Fibroblast of villous mesenchyme (primary cell): ENCODE measurements around the gene TMEM81. TPM values are rescaled to one million over a fixed set of nuclear protein-coding genes. Genes with fewer than 3 reads are reported as not detected.

ENCODE experiments used
- DNase-seq: peaks from one replicate; pipeline ENCODE4 v3.0.0-alpha.2; 2010; ENCODE audit warnings: low read depth
- H3K4me3 ChIP-seq: 2 replicates; pipeline ENCODE4 v1.5.1; 2011; ENCODE audit warnings: low read depth, mild to moderate bottlenecking, low read length
- CTCF ChIP-seq: IDR thresholded peaks from 2 replicates; pipeline ENCODE4 v1.5.1; 2012; ENCODE audit warnings: low read depth, mild to moderate bottlenecking, low read length; ENCODE audit not compliant: insufficient read depth
- total RNA-seq: library from RNA; depleted of rRNA; stranded (reverse); fragments of >200 nt; gene quantifications from 2 replicates; pipeline ENCODE4 v1.2.3, GENCODE V29; 2012

The TMEM81 gene
- total RNA-seq, 1 donor = 1.3 TPM

- DNase-seq = no peak
- no peak overlapping the region for H3K4me3 ChIP-seq
- no peak for TF ChIP-seq CTCF
Observed at GRCh38 chr1:205107327-205107726, 23.1 kb upstream of the TMEM81 start.

- TF ChIP-seq CTCF = no peak
- DNase-seq = no peak
- H3K4me3 ChIP-seq = no peak overlapping the region
Observed at GRCh38 chr1:205102404-205102803, 18.1 kb upstream of the TMEM81 start.

- no peak for TF ChIP-seq CTCF
- no peak overlapping the region for H3K4me3 ChIP-seq
- no peak for DNase-seq
Observed at GRCh38 chr1:205098242-205098641, 14.0 kb upstream of the TMEM81 start.

- no peak for DNase-seq
- no peak for TF ChIP-seq CTCF
- no peak overlapping the region for H3K4me3 ChIP-seq
Observed at GRCh38 chr1:205095422-205095821, 11.2 kb upstream of the TMEM81 start.

- no peak overlapping the region for H3K4me3 ChIP-seq
- peak; percentile 84 for DNase-seq
- no peak for TF ChIP-seq CTCF
Observed at GRCh38 chr1:205091043-205091740, 6.9 kb upstream of the TMEM81 start.

- TF ChIP-seq CTCF = no peak
- no peak overlapping the region for H3K4me3 ChIP-seq
- no peak for DNase-seq
Observed at GRCh38 chr1:205088341-205088740, 4.1 kb upstream of the TMEM81 start.

- DNase-seq = no peak
- TF ChIP-seq CTCF = no peak
- no peak overlapping the region for H3K4me3 ChIP-seq
Observed at GRCh38 chr1:205082431-205082830, 1.8 kb downstream of the TMEM81 start.
